H1 (cell line): ENCODE measurements around the gene ABLIM1. TPM values are rescaled to one million over a fixed set of nuclear protein-coding genes. Genes with fewer than 3 reads are reported as not detected.

Source experiments
- CTCF ChIA-PET: fragments of 300-600 bp; sonication (Branson Sonifier 250); formaldehyde crosslinking; loops from one replicate; lab custom pipeline; 2021; ENCODE audit not compliant: partially characterized antibody; lab: Charles Lee
- POLR2A ChIA-PET: fragments of 300-600 bp; sonication (Branson Sonifier 250); formaldehyde crosslinking; loops from one replicate; lab custom pipeline; 2021; ENCODE audit warnings: inconsistent platforms; ENCODE audit not compliant: partially characterized antibody; lab: Charles Lee
- DNase-seq, 2 experiments: peaks; one replicate each; pipeline versions ENCODE4 v3.0.0 to v3.0.0-alpha.2; 2010 to 2022; ENCODE audit warnings: low spot score in 2 of 2, low read depth in 1 of 2, mixed read lengths in 1 of 2
- FAIRE-seq: peaks from 2 replicates; lab custom pipeline; 2011; peaks lifted over from hg19 to GRCh38; lab: Jason Lieb, UNC
- H2AFZ ChIP-seq: 2 replicates; pipeline ENCODE4 v1.8.1; 2012; ENCODE audit warnings: low read length, inconsistent platforms
- H2AK5ac ChIP-seq: 2 replicates; pipeline ENCODE4 v1.6.1; 2013; ENCODE audit warnings: low read depth, low read length
- H2BK120ac ChIP-seq: replicated peaks from 2 replicates; pipeline ENCODE3; 2013; ENCODE audit warnings: low read depth, low read length, inconsistent platforms
- H2BK12ac ChIP-seq: 2 replicates; pipeline ENCODE4 v1.6.1; 2013; ENCODE audit warnings: low read depth, low read length
- H2BK15ac ChIP-seq: 2 replicates; pipeline ENCODE4 v1.6.1; 2013; ENCODE audit warnings: low read length
- H2BK20ac ChIP-seq: 2 replicates; pipeline ENCODE4 v1.6.1; 2013; ENCODE audit warnings: low read length
- H2BK5ac ChIP-seq: 2 replicates; pipeline ENCODE4 v1.6.1; 2013; ENCODE audit warnings: low read depth, low read length
- H3K14ac ChIP-seq: 2 replicates; pipeline ENCODE4 v1.6.1; 2013; ENCODE audit warnings: inconsistent platforms; ENCODE audit not compliant: insufficient read length
- H3K18ac ChIP-seq: 2 replicates; pipeline ENCODE4 v1.6.1; 2013; ENCODE audit warnings: low read length; ENCODE audit errors: extremely low read depth
- H3K23ac ChIP-seq: 2 replicates; pipeline ENCODE4 v1.6.1; 2013; ENCODE audit warnings: inconsistent platforms; ENCODE audit not compliant: insufficient read length
- H3K23me2 ChIP-seq: 2 replicates; pipeline ENCODE4 v1.6.1; 2013; ENCODE audit warnings: low read depth, low read length
- H3K27ac ChIP-seq: 2 replicates; pipeline ENCODE4 v1.6.1; 2011; ENCODE audit warnings: low read depth, low read length, inconsistent platforms
- H3K27me3 ChIP-seq, 4 experiments: replicated peaks in 1 of 4; 1 replicate in 1 of 4; 2 replicates in 3 of 4; pipeline versions ENCODE4 v1.6.1 to v1.8.1; 2011 to 2013; ENCODE audit warnings: low read length in 3 of 4, mild to moderate bottlenecking in 3 of 4, inconsistent platforms in 2 of 4, mixed read lengths in 2 of 4, moderate library complexity in 1 of 4; ENCODE audit not compliant: control insufficient read depth in 3 of 4, insufficient read depth in 3 of 4; ENCODE audit errors: extremely low read depth in 1 of 4
- H3K36me3 ChIP-seq, 4 experiments: 2 replicates each; pipeline versions ENCODE4 v1.6.1 to v1.8.1; 2011 to 2013; ENCODE audit warnings: mild to moderate bottlenecking in 4 of 4, low read length in 3 of 4, moderate library complexity in 2 of 4, control low read depth in 1 of 4, inconsistent platforms in 1 of 4; ENCODE audit not compliant: insufficient read depth in 4 of 4, control insufficient read depth in 2 of 4
- H3K4ac ChIP-seq: replicated peaks from 2 replicates; pipeline ENCODE3; 2013; ENCODE audit warnings: low read length, low read depth, mixed read lengths, inconsistent platforms; ENCODE audit not compliant: insufficient read length
- H3K4me1 ChIP-seq, 4 experiments: replicated peaks in 1 of 4; 1 replicate in 1 of 4; 2 replicates in 3 of 4; pipeline versions ENCODE4 v1.6.1 to v1.8.1; 2011 to 2013; ENCODE audit warnings: low read length in 3 of 4, inconsistent platforms in 2 of 4, mixed read lengths in 1 of 4; ENCODE audit not compliant: insufficient read depth in 4 of 4, control insufficient read depth in 3 of 4
- H3K4me2 ChIP-seq, 2 experiments: 2 replicates each; pipeline versions ENCODE4 v1.6.1 to v1.8.1; 2011 to 2013; ENCODE audit warnings: low read depth in 2 of 2, low read length in 2 of 2, control low read depth in 1 of 2, inconsistent platforms in 1 of 2, mild to moderate bottlenecking in 1 of 2; ENCODE audit not compliant: insufficient read depth in 1 of 2
- H3K4me3 ChIP-seq, 4 experiments: fragments of 200-600, 300-600 bp in 1 of 4; sonication (generic), shearing (Covaris generic), sonication (Bioruptor Twin) in 1 of 4; 2 replicates each; pipeline versions ENCODE4 v1.5.1 to v1.8.1; 2011 to 2016; ENCODE audit warnings: low read length in 4 of 4, low read depth in 3 of 4, control low read depth in 2 of 4, inconsistent platforms in 2 of 4, mild to moderate bottlenecking in 2 of 4, mixed read lengths in 1 of 4, moderate library complexity in 1 of 4; ENCODE audit not compliant: insufficient read depth in 2 of 4; ENCODE audit errors: extremely low read depth in 1 of 4
- H3K56ac ChIP-seq: replicated peaks from 2 replicates; pipeline ENCODE3; 2013; ENCODE audit warnings: low read depth, mild to moderate bottlenecking, mixed read lengths, low read length, inconsistent platforms; ENCODE audit not compliant: insufficient read length
- H3K79me1 ChIP-seq: 2 replicates; pipeline ENCODE4 v1.6.1; 2013; ENCODE audit warnings: low read depth, low read length, control low read depth
- H3K79me2 ChIP-seq, 2 experiments: 2 replicates each; pipeline versions ENCODE4 v1.6.1 to v1.8.1; 2012 to 2013; ENCODE audit warnings: low read length in 2 of 2, mild to moderate bottlenecking in 2 of 2, inconsistent platforms in 1 of 2; ENCODE audit not compliant: insufficient read depth in 2 of 2, control insufficient read depth in 1 of 2
- H3K9ac ChIP-seq, 4 experiments: replicated peaks in 1 of 4; 1 replicate in 1 of 4; 2 replicates in 3 of 4; pipeline versions ENCODE4 v1.6.1 to v1.8.1; 2011 to 2013; ENCODE audit warnings: low read depth in 3 of 4, low read length in 3 of 4, control low read depth in 2 of 4, mild to moderate bottlenecking in 2 of 4, moderate library complexity in 2 of 4, inconsistent platforms in 1 of 4; ENCODE audit errors: extremely low read depth in 1 of 4
- H3K9me3 ChIP-seq, 2 experiments: 2 replicates each; pipeline versions ENCODE4 v1.6.1 to v1.8.1; 2012 to 2013; ENCODE audit warnings: mild to moderate bottlenecking in 2 of 2, moderate library complexity in 2 of 2, control low read depth in 1 of 2, inconsistent platforms in 1 of 2, low read depth in 1 of 2, low read length in 1 of 2, mixed read lengths in 1 of 2; ENCODE audit not compliant: insufficient read depth in 2 of 2
- H4K20me1 ChIP-seq, 2 experiments: replicated peaks in 1 of 2; 2 replicates each; pipeline versions ENCODE3 to v1.8.1; 2011 to 2013; ENCODE audit warnings: inconsistent platforms in 2 of 2, low read length in 2 of 2, mild to moderate bottlenecking in 1 of 2; ENCODE audit not compliant: insufficient read depth in 2 of 2, control insufficient read depth in 1 of 2
- H4K5ac ChIP-seq: 2 replicates; pipeline ENCODE4 v1.6.1; 2013; ENCODE audit warnings: low read length, low read depth, mixed read lengths, inconsistent platforms; ENCODE audit not compliant: insufficient read length
- H4K8ac ChIP-seq: 2 replicates; pipeline ENCODE4 v1.8.0; 2013; ENCODE audit warnings: mild to moderate bottlenecking, moderate library complexity, low read length, inconsistent platforms; ENCODE audit not compliant: insufficient read depth; ENCODE audit errors: extremely low read depth
- H4K91ac ChIP-seq: replicated peaks from 2 replicates; pipeline ENCODE3; 2013; ENCODE audit warnings: low read length, mixed read lengths, inconsistent platforms; ENCODE audit not compliant: insufficient read length
- BACH1 ChIP-seq: IDR thresholded peaks from 2 replicates; pipeline ENCODE4 v1.6.1; 2012; ENCODE audit warnings: low read length, improper control_type of control experiment
- CTCF ChIP-seq, 3 experiments: IDR thresholded peaks; 1 replicate in 2 of 3; 2 replicates in 1 of 3; pipeline versions ENCODE4 v1.5.1 to v1.6.1; 2011; ENCODE audit warnings: low read length in 3 of 3, mild to moderate bottlenecking in 3 of 3, inconsistent platforms in 2 of 3, low read depth in 1 of 3, moderate library complexity in 1 of 3; ENCODE audit not compliant: insufficient read depth in 1 of 3; ENCODE audit errors: control extremely low read depth in 1 of 3
- RAD21 ChIP-seq, 2 experiments: IDR thresholded peaks in 1 of 2; conservative IDR thresholded peaks in 1 of 2; 2 replicates each; pipeline ENCODE4 v1.6.1; 2011; ENCODE audit warnings: low read depth in 2 of 2, low read length in 2 of 2, improper control_type of control experiment in 1 of 2, inconsistent platforms in 1 of 2, mild to moderate bottlenecking in 1 of 2, moderate library complexity in 1 of 2
- WGBS, 2 experiments: shearing (Covaris generic) in 1 of 2; methylation state at CpG; one replicate each; pipeline versions ENCODE4 v1.1.6 to v1.1.7; 2013 to 2015; ENCODE audit warnings: low lambda C conversion rate in 2 of 2, mixed read lengths in 2 of 2, inconsistent platforms in 1 of 2, low coverage in 1 of 2, missing lambda C conversion rate in 1 of 2; ENCODE audit not compliant: insufficient replicate concordance in 2 of 2, insufficient coverage in 1 of 2, insufficient read length in 1 of 2; ENCODE audit errors: extremely low coverage in 1 of 2, missing lambda C conversion rate in 1 of 2; 5-methylcytosine and 5-hydroxymethylcytosine counted together
- polyA plus RNA-seq, 7 experiments: library from polyadenylated mRNA; depleted of rRNA in 3 of 7; stranded (reverse) in 5 of 7; unstranded in 2 of 7; fragments of >200 nt in 5 of 7; fragments of 200-250 nt in 2 of 7; gene quantifications; 1 replicate in 5 of 7; 2 replicates in 1 of 7; 4 replicates in 1 of 7; pipeline versions ENCODE4 v1.2.1 to v1.2.3, GENCODE V29; 2011 to 2013; ENCODE audit warnings: missing spikeins in 2 of 7, mixed read lengths in 2 of 7
- total RNA-seq: library from RNA; stranded (reverse); fragmentation: NEBNext Ultra II Directional; extraction: Animal tissue kit (Norgen Biotek cat#: 25700); gene quantifications from 2 replicates; pipeline ENCODE4 v1.2.1, GENCODE V29; 2021

ABLIM1 gene
- total and polyA plus RNA-seq, 2 of the 8 experiments (the other 6 are each of a cell fraction or from before 2014, with no cell fraction given), result 51.2 to 51.7 TPM

- FAIRE-seq (no peak), DNase-seq (no peak)
- Histone ChIP-seq H3K4me2 (no peak overlapping the region), H3K79me1 (no peaks in the 10 kb centered on the region), H2BK15ac (no peak overlapping the region), H3K23me2 (no peaks in the 10 kb centered on the region), H3K27me3 (no peaks in the 10 kb centered on the region), H3K9ac (no peak overlapping the region), H2BK5ac (no peak overlapping the region), H3K56ac (no peak overlapping the region), H2BK20ac (no peak overlapping the region), H4K91ac (no peak overlapping the region), H2AK5ac (no peak overlapping the region), H3K9me3 (no peaks in the 10 kb centered on the region), H2BK12ac (no peak overlapping the region), H3K27ac (no peak overlapping the region), H3K4me3 (no peak overlapping the region), H3K23ac (no peak overlapping the region), H4K20me1 (no peaks in the 10 kb centered on the region), H4K8ac (no peak overlapping the region), H2AFZ (no peak overlapping the region), H3K4me1 (peaks cover 0 to 10% (median 1%) of the 10 kb centered on the region in 4 experiments; a peak in 3 of 7 replicates), H3K4ac (no peak overlapping the region), H3K36me3 (no peaks in the 10 kb centered on the region), H3K79me2 (no peaks in the 10 kb centered on the region), H3K18ac (no peak overlapping the region), H3K14ac (no peak overlapping the region), H2BK120ac (no peak overlapping the region), H4K5ac (no peak overlapping the region)
- TF ChIP-seq BACH1 (no peak), CTCF (IDR thresholded peaks at IDR 0.05; ENCODE audit: control extremely low read depth in 1 of 3, insufficient read depth in 1 of 3, low read depth in 1 of 3, low read length in 3 of 3) (peak in 2 of 3 experiments; percentile 44 to 66; a peak in 3 of 4 replicates), RAD21 (IDR thresholded peaks at IDR 0.05 in 1 of 2, conservative IDR thresholded peaks at IDR 0.05 in 1 of 2; ENCODE audit: low read depth in 2 of 2, low read length in 2 of 2) (peak; percentile 24 to 44; a peak in 3 of 4 replicates)
- ChIA-PET CTCF (interaction anchor here (1.1 to 13.0 kb wide), 15 partner anchors 12 to 84 kb away, joined by 3 to 209 read pairs (median 13); partner anchors contain the start of gene AFAP1L2), POLR2A (no interaction called here)
- 98% methylated on average over 6 of the region's 6 CpGs; no CpG with 5 or more reads in 1 of the 2 experiments for WGBS, 2 experiments
Measured at GRCh38 chr10:114386452-114386851, 271.6 kb downstream of the ABLIM1 start.
